ENCODE data around the gene COPS8.

The COPS8 gene

DNA sequence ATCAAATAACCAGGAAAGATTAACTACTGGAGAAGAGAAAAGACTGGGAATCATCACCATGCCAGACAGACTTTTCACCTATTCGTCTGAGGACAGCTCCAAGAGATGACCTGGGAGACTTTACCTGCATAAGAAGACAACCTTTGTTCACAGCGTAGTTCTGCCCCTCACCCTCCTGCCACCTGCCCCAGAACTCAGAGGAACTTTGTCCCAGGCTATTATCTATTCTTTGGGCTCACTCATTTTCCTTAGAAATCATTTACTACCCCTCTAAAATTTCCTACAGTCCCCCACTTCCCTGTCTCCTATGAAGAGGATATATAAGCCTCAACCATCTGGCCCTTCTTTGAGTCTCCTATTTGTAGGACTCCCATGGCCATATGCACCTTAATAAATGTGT, 19.3 kb upstream of the COPS8 start:
- no peak for DNase-seq

DNA sequence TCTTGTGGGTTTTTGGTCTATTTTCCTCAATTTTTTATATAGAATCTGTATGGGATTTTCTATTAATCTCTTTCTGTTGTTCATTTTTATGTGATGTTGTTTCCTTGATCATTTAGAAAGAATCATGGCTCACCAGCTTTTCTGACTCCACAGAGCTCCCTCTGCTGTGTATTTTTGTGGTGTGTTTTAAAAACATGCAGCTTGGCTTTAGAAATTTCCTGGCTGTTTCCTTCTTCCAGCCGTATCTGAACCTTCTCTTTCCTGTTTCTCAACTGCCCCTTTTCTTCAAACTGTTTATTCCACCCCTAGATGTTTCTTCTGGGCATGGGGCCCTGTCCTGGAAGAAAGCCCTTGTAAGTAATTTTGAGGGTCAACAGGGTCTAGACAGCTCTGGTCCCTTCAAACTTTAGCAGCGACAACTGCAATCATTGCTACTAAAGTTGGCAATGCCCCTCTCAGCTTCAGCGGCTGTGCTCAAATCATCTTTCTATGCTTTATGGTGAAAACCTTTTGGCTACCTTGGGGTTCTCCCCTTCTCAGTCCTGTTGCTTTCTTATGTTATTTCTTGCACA, 17.6 kb upstream of the COPS8 start:
- DNase-seq, result no peak

DNA sequence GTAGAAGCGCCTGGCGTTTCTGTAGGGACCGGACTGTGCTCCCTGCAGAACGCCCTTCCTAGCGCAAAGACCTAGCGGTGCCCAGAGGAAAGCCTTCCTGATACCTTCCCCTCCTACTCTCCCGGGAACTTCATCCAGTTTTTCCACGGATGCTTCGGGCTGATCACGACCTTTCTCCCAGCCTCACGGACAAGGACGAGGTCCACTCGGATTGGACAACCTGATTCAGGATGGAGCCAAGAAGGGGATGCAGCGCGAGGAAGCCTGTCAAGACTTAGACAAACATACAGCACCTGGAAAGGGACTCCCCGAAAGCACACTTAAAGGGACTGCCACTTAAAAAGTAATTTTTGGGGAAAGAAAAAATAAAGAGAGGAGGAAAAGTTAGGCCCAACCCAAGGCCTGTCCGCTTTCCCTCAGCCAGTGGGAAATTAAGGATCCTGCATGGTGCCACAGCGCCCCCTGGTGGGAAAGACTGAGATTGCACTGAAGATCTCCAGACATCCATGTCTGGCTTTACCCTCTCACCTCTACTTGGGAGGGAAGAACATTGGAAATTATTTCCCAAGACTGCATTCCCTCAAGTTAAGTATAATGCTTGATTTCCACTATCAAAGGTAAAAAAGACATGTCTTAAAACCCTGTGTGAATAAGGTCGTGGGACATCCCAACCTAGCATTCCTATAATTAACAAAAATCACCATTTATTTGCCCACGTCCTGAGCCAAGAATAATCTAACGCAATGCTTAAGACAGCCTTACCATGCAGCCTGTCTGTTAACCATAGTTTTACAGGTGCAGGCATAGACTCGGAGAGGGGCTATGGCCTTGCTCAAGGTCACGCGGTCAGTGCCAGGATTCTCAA, 13.4 kb upstream of the COPS8 start:
- no peak for DNase-seq

DNA sequence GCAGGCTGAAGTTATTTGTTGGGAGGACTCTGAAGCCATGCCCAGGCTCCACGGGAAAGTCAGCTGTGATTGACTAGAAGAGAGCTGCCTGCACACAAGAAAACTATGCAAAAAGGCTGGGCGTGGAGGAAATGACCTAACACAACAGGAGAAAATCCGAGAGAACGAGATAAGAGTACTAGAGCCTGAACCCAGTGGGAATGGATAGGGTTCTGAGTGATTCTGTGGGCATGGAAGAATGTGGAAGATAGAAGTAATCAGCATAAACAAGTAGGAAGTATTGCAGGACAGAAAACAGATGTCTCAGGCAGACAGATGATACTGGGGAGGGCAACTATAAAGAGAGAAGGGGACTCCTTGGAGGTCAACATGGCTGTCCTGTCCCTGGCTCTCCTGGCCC, 12.1 kb upstream of the COPS8 start:
- no peak for DNase-seq

DNA sequence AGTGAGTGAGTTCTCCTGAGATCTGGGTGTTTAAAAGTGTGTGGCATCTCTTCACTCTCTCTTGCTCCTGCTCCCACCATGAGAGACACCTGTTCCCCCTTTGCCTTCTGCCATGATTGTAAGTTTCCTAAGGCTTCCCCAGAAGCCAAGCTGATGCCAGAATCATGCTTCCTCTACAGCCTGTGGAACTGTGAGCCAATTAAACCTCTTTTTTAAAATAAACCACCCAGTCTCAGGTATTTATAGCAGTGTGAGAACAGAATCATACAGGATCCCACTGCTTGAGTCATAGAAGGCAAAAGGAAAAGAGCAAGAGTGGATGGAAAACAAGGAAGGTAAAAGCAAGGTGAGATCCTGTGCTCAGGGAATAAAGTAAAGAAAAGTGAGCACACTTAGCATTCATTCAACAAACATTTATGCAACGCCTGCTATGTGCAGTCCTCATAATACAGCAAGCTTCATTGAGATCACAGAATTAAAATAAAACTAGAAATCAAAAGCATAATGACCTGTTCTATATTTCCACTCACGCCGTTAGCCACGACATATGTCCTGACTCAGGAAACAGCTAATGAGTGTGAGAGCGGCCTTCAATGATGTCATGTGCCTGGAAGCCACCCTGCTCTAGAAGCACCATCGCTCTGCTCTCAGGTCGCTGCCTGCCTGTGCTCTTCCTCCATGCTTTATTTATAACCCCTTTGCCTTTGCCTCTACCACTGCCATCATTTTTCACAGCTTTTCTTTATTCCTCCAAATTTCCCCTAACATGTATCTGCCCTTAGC, 11.3 kb upstream of the COPS8 start:
- no peak for DNase-seq

DNA sequence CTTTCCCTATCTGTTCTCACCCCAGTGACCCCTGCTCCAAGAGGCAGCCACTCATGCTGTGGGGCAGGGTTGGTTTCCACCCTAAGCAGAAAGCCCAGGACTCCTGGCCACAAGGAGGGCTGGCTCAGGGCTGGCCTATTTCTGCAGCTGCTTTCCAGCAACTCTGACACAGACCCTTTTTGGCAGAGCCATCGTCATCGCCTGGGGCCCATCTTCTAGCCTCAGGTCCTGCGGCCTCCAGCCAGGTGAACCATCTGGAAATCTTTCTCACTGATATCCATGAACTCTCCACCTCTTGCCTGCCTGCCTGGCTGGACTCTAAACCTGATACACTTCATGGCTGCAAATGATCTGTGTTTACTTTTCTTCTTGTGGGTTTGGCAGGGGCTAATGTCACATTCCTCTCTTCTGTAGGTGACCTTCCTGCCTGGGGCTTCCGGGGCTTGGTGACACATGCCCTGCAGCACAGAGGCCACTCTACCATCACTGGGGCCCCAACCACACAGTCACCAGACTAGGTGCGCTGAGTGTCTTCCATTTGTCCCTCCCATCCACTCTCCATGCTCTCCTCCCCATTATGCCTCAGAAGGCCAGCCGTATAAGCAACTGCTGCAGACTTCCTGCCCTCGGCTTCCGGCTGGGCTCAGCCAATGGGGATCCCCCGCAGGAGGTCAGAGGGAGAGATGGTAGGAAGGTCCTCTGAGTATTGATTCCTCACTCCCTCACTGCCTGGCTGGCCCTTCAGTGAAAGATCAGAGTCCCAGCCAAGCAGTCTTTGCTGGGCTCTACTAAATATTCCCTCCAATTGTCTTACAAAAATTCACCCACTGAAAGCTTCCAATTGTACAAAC, 9.7 kb upstream of the COPS8 start:
- no peak for DNase-seq

DNA sequence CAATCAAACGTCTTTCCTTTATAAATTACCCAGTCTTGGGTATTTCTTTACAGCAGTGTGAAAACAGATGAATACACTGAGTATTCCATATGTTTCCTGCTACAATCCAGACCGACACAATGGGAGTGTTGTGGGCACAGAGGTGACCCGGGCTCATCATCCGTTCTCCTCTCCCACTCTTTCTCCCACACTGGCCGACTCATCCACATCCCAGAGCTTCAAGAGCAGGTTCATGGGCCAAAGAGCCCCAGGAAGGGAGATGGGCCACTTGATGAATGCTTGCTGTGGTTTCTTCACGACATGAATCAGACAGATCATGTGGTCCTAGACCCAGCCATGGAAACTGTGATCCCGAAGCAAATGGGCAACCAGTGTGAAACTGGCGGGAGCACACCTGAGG, 4.1 kb upstream of the COPS8 start:
- DNase-seq, result no peak

DNA sequence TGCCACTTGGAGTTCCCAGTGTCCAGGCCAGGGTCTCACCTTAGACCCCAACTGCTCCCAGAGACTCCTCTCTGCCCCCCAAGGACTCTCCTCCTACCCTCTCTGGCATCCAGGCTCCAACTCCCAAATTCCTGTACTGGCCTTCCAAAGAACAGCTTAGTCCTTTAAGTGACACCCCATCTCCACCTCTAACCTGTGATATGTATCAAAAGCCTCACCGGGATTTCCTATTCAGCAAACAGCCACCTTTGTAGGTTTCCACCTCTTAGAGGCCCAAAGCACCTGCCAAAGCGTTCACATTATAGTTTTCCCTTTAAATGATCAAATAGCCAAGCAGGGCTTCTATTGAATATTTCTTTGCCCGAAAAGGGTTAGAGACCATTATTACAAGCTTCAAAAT, 2.7 kb upstream of the COPS8 start:
- DNase-seq, result no peak

DNA sequence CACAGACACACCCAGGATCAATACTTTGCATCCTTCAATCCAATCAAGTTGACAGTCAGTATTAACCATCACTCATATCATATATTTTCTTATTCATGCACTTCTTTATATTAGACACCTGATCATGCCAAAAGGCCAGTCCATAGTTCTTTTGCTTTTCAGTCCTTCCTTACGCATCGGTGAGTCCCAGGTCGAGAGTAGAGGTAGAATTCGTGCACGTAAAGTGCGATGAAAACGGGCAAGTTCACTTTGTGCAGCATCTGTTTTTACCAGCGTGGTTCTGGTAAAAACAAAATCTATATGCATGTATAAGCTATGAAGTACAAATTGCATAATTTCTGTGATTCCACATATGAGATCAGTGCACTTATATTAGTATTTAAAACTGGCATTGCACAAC, 1.2 kb upstream of the COPS8 start:
- DNase-seq, result no peak

DNA sequence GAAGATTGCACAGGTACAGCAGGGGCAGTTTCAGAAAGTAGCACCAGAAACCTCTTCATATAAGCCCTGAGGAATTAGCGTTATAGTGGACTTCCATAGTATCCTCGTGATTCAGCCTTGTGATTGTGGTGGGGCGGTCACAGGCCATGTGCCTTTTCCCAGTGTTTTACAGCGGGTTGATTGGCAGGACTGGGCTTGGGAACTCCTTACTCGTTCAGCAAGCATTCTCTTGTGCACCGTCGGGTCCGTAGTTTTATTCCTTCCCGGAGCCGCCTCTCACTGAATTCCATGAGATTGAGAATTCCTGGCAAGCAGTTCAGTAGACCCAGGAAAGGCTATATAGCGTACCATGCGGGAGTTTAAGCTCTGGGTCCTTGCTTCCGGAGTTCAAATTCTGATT, 5.2 kb downstream of the COPS8 start:
- DNase-seq, result no peak

DNA sequence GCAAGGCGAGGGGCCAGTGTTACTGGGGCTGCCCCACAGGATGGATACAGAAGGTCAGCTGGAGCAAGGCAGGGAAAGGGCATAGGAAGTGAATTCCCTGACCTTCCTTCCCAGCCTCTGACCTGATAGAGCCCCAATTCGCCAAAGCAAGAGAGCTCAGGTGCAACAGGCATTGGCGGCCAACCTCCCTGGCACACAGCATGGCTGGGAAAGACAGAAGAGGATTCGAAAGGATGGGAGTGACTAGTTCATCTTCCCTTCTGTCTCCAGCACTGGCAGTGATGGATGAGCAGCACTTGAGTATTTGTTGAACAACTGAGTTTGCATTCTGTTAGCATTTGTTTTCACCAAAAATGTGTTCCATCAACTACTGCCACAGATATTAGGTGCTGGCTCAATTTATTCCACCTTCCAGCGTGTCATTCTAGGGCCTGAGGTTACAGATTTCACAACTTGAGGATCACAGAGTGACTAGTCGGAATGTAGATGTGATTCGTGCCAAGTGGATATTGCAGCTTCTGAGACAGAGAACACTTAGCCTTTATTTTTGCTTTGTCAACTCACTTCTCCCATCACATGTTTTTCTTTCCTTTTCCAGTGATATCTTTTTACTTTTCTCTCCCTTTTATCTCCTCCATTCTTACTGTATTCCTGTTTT, 6.2 kb downstream of the COPS8 start:
- DNase-seq, result no peak

DNA sequence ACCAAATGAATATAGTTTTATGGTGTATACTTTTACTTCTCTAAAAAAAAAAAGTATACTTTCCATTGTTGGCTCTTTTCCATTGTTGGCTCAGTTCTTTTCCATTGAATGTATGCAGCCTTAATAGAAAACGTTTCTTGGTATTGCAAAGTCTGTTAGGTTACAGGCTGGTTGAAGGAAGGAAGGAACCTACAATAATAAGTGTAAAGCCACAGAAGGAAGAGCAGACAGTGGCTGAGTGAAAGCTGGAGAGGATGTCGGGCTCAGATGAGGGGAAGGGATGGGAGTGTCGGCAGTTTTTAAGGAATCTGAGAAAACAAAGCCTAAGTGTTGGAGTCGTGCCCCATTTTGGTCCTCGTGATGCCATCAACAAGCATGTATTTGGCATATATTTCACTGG, 6.8 kb downstream of the COPS8 start:
- DNase-seq, result no peak

DNA sequence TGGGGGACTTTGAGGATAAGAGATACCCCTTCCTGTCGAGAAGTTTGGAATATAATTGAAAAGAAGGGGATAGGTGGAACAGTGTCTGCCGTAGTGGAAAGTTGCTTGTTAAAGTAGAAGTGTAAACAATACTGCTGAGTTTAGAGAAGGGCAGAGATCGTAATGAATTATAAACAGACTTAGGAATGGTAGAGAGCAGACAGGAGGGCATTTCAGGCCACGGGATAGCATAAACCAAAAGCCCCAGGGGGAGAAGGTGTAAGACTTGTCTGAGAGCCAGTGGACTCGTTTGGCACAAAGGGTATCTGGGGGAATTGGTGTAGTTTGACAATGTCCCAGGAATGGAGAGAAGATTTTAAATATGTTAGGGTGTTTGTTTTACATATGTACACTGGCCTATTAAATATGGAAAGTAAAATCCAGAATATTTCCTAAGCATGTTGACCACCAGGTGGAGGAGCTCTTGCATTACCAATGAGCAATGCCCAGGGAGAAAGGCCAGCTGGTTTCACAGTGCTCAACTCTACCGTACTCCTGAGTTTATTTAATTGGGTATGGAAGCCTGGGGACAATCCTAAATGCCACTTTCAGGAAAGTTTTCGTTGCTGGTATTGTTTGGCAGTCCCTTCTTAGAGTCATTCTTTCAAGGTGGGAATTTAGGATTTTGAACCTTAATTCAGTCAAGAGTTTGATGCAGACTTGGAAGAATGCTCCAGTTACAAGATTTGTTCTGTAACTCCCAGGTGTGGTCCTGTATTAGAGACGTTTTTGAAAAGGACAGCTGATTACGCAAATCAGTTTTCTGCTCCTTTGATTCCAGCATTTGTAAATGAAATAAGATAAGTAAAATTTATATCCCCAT, 7.5 kb downstream of the COPS8 start:
- DNase-seq, result no peak

DNA sequence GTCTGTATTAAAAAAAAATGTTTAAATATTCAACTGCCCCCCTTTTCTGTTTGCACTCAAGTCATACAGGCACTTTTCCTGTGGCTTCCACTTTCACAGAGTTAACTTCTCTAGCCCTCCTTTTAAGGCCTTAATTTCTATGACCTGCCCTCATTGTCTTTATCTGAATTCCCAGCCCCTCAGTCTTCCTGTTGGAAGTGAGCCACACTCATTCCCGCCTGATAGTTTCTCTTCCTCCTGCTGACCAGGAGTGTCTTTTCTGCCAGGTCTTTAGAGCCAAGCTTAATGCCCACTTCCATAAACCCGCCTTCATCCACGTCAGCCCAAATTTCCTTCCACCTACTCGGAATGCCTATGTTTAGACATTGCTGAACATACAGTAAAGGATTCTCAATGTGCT, 10.5 kb downstream of the COPS8 start:
- DNase-seq, result no peak

DNA sequence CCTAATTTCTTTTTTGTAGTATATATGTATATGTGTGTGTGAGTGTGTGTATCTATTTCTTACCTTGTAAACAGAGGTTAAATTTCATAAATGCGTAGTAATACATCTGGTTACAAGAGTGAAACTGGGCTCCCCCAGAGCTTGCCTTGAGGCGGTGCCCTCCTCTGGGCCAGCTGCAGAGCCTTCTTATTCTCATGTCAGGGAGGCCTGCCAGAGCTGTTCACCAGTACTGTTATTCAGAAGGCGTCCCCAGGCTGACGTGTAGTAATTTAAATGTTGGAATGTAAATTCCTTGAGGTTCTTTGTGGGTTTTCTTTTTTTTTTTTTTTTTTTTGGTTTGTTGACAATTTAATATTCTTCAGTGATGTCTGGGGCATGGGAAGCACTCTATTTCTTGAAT, 11.2 kb downstream of the COPS8 start:
- no peak for DNase-seq

DNA sequence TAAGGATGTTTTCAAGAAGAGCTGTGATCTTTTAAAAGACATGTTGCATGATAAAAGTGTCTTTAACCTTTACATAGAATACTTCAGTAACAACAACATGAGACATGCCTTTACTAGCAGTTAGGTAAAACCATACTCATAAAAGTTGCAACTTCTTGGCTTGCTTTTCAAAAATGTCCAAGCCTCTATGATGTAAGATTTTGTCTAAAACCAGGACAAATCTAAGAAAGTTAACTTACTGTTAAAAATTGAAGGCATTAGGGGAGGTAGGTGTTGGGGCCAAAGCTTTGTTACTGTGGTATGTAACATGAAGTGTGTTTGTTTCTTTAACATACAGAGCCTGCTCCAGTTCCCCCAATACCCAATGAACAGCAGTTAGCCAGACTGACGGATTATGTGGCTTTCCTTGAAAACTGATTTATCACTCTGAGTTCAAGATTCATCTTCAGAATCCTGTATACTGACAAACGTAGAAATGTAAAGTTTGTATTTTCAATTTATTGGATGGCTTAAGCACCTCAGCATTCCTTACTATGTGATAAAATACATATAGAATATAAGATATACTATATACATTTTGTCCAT, 11.7 kb downstream of the COPS8 start:
- DNase-seq, result no peak

DNA sequence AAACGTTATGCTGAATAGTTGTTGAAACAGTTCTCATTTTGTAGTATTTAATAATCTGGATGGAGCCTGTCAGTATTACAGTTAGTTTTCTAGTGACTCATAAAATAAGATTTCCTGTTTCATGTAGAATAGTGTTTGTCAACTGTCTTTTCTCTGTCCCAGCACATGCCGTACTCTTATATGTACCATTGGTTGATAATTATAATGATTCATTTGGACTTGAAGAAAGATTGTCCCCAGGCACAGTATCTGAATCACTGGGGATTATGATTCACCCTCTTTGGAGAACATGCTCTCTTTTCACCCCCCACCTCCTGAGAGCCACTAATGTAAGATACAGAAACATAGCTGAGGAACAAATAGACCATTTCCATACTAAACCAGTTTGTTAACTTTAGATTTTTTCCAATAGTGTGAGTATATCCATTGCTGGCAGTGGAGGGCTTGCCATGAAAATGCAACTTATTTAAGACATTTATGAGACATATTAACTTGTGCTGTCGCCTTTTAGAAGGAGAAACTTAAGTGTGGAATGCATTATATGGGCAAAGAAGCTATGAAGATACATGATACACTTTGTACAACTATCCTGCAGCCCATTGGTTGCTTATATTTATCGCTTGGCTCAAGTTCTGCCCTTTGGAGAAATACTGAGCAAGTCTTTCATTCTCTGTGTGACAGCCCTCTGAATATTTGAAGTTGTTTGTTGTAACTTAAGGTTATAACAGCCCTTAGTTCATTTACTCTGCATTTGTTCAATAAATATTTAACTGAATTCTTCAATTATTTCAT, 12.4 kb downstream of the COPS8 start:
- no peak for DNase-seq

DNA sequence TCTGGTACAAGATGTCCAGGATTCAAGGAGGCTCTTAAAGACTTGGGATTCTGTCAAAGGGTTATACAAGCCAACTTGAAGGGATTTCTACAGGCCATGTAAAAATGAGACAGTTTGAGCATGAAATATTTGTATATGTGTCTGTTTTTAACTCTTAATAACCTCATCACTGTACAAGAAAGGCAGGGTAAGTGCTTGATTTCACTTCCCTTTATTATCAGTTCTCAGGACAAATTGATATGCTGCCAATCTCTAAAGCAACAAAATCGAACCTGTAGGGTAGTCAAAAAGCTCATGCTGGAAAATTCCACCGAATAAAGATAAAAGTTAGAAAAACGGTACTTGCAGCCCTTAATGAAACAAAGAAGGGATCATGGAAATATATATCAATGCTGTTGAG, 14.1 kb downstream of the COPS8 start:
- no peak for DNase-seq

DNA sequence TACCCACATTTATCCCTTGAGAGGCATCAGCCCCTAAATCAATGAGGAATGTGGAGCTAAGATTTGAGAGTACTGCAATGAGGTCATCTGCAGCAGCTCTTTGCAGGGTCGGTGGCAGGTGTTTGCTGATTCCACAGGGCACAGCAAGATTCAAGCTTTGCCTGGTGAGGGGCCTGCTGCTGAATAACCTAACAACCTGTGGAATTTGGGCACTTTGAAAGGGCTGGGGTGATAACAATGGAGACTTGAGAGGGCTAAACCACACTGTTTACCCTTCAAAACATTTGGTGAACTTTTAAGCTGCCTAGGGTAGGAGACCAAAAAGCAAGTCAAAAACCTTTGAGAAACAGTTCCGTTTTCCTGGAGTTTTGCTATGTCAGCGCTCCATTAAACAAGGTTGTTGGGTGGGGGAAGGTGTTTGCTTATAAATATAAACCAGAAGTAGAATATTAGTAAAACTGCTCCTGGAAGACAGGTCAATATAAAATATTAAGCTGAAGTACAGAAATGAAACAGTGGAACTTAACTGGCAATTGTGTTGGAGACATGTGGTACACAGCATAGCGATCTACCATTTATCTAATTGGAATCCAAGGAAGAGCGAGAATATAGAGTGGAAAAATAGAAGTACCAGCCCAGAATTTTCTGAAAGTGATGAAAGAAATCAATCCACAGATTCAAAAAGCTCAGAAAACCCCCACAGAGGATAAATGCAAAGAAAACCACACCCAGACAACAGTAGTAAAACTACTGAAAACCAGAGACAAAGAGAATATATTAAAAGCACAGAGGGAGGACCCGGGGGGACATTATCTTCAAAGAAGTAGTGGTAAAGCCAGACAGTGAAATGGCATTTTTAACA, 15.7 kb downstream of the COPS8 start:
- no peak for DNase-seq
